HepG2 (cell line): ENCODE measurements around the gene SAMD10. TPM values are rescaled to one million over a fixed set of nuclear protein-coding genes. Genes with fewer than 3 reads are reported as not detected.

Experiments used
- ARID5B ChIP-seq: IDR thresholded peaks from 2 replicates; pipeline ENCODE4 v1.4.0; 2020; ENCODE audit warnings: mild to moderate bottlenecking, missing genetic modification reagents
- BATF2 ChIP-seq: sonication (generic); formaldehyde crosslinking; IDR thresholded peaks from 2 replicates; pipeline ENCODE4 v1.8.0; 2022; ENCODE audit warnings: mild to moderate bottlenecking, missing genetic modification reagents, moderate library complexity
- CAMTA2 ChIP-seq: sonication (generic); formaldehyde crosslinking; IDR thresholded peaks from 2 replicates; pipeline ENCODE4 v1.4.0; 2020; ENCODE audit warnings: mild to moderate bottlenecking, missing genetic modification reagents, borderline replicate concordance
- CCAR2 ChIP-seq: fragments of 200-400 bp; formaldehyde crosslinking; optimal IDR thresholded peaks from 2 replicates; pipeline ENCODE3; 2018; ENCODE audit warnings: low read depth, mild to moderate bottlenecking, low read length, moderate library complexity
- CENPT ChIP-seq: sonication (generic); formaldehyde crosslinking; IDR thresholded peaks from 2 replicates; pipeline ENCODE4 v1.8.0; 2022; ENCODE audit warnings: low read depth, mild to moderate bottlenecking, moderate library complexity, missing genetic modification reagents
- HNRNPLL ChIP-seq: fragments of 200-400 bp; formaldehyde crosslinking; IDR thresholded peaks from 2 replicates; pipeline ENCODE4 v1.6.1; 2017; ENCODE audit warnings: mild to moderate bottlenecking, low read depth, low read length; ENCODE audit not compliant: poor library complexity, severe bottlenecking
- KLF6 ChIP-seq: IDR thresholded peaks from 2 replicates; pipeline ENCODE4 v1.8.0; 2016; ENCODE audit warnings: missing biosample characterization, missing genetic modification reagents
- PRDM4 ChIP-seq: sonication (generic); formaldehyde crosslinking; IDR thresholded peaks from 2 replicates; pipeline ENCODE4 v1.9.0; 2021; ENCODE audit warnings: missing genetic modification reagents, borderline replicate concordance
- SOX6 ChIP-seq, 2 experiments: fragments of 450-650 bp in 1 of 2; sonication (generic) in 1 of 2; formaldehyde crosslinking in 1 of 2; IDR thresholded peaks; 2 replicates each; pipeline versions ENCODE4 v1.4.0 to v1.6.1; 2017 to 2020; ENCODE audit warnings: antibody characterized with exemption in 1 of 2, mild to moderate bottlenecking in 1 of 2, missing genetic modification reagents in 1 of 2
- SRSF9 ChIP-seq: fragments of 200-400 bp; formaldehyde crosslinking; IDR thresholded peaks from 2 replicates; pipeline ENCODE4 v1.6.1; 2018; ENCODE audit warnings: borderline replicate concordance, mild to moderate bottlenecking, low read depth, low read length; ENCODE audit not compliant: insufficient read depth, poor library complexity, severe bottlenecking
- TRIM22 ChIP-seq: fragments of 450-650 bp; IDR thresholded peaks from 2 replicates; pipeline ENCODE4 v1.6.1; 2017
- ZBTB7B ChIP-seq: sonication (generic); formaldehyde crosslinking; IDR thresholded peaks from 2 replicates; pipeline ENCODE4 v1.4.0; 2020; ENCODE audit warnings: missing genetic modification reagents
- ZNF232 ChIP-seq: sonication (generic); formaldehyde crosslinking; IDR thresholded peaks from 2 replicates; pipeline ENCODE4 v1.4.0; 2020; ENCODE audit warnings: missing genetic modification reagents, borderline replicate concordance
- ZNF367 ChIP-seq: sonication (generic); formaldehyde crosslinking; IDR thresholded peaks from 2 replicates; pipeline ENCODE4 v1.4.0; 2020; ENCODE audit warnings: missing genetic modification reagents, borderline replicate concordance
- polyA plus RNA-seq, 8 experiments: library from polyadenylated mRNA; depleted of rRNA in 3 of 8; stranded (reverse) in 7 of 8; unstranded in 1 of 8; fragments of >200 nt; fragmentation: Illumina TruSeq in 4 of 8; extraction: Trizol in 4 of 8; gene quantifications; 2 replicates each; pipeline versions ENCODE4 v1.2.1 to v1.2.3, GENCODE V29; 2011 to 2016; ENCODE audit warnings: low read depth in 4 of 8, missing spikeins in 1 of 8, mixed read lengths in 1 of 8; ENCODE audit not compliant: insufficient read depth in 1 of 8
- total RNA-seq, 5 experiments: library from RNA; depleted of rRNA; stranded (reverse); fragments of >200 nt; fragmentation: Illumina TruSeq; extraction: Trizol; gene quantifications; 2 replicates each; pipeline ENCODE4 v1.2.3, GENCODE V29; 2016; ENCODE audit warnings: low read depth in 1 of 5

Gene SAMD10
- total and polyA plus RNA-seq, 2 of the 13 experiments (the other 11 are each of a cell fraction or from before 2014, with no cell fraction given) = 6.1 to 11.0 TPM

- TF ChIP-seq TRIM22 (no peak), ZBTB7B (CRISPR knock-in tag) (peak; percentile 98), ARID5B (CRISPR knock-in tag) (no peak; the same call in 1 of the 2 replicates), BATF2 (no peak), ZNF232 (no peak), CCAR2 (no peak), HNRNPLL (peak; percentile 65), PRDM4 (CRISPR knock-in tag) (no peak), CENPT (CRISPR knock-in tag) (no peak), SOX6 (IDR thresholded peaks at IDR 0.05) (no peak), SOX6 (CRISPR knock-in tag; IDR thresholded peaks at IDR 0.05) (no peak; the same call in 1 of the 2 replicates), KLF6 (CRISPR knock-in tag) (no peak), SRSF9 (no peak), ZNF367 (CRISPR knock-in tag) (0 out of 2 replicates have a peak, but pooled peaks have one; percentile 48), CAMTA2 (CRISPR knock-in tag) (no peak; the same call in 1 of the 2 replicates)
These were observed 9.4 kb downstream of the SAMD10 start, which contains the start of gene ZNF512B (continued) for GRCh38 chr20:63969838-63970713.
